HepG2 (cell line): ENCODE measurements around the gene ZNF385B.

Experiments
- NPAS2 ChIP-seq: sonication (generic); formaldehyde crosslinking; IDR thresholded peaks from 2 replicates; pipeline ENCODE4 v1.8.0; 2022; ENCODE audit warnings: mild to moderate bottlenecking, missing genetic modification reagents, borderline replicate concordance
- ZNF670 ChIP-seq: sonication (generic); formaldehyde crosslinking; IDR thresholded peaks from 2 replicates; pipeline ENCODE4 v1.8.0; 2022; ENCODE audit warnings: mild to moderate bottlenecking, missing genetic modification reagents, borderline replicate concordance

- TF ChIP-seq NPAS2 (no peak), ZNF670 (CRISPR knock-in tag) (no peak)
Measured at GRCh38 chr2:179854891-179855290, 6.5 kb downstream of the ZNF385B start.
